HS-5 (cell line): Measurements from ENCODE around the gene RAB3A.
"Not testable (repeated sequence)": the region's sequence is repeated elsewhere in the genome, so short reads cannot be mapped to it uniquely, and the experiment has no call there.

Experiments
- DNase-seq: peaks from one replicate; pipeline ENCODE4 v3.0.0-alpha.2; 2012; ENCODE audit warnings: low read depth

The RAB3A gene

GRCh38 chr19:18167975-18168645, 35.7 kb downstream of the RAB3A start:
- DNase-seq: no peak

DNA sequence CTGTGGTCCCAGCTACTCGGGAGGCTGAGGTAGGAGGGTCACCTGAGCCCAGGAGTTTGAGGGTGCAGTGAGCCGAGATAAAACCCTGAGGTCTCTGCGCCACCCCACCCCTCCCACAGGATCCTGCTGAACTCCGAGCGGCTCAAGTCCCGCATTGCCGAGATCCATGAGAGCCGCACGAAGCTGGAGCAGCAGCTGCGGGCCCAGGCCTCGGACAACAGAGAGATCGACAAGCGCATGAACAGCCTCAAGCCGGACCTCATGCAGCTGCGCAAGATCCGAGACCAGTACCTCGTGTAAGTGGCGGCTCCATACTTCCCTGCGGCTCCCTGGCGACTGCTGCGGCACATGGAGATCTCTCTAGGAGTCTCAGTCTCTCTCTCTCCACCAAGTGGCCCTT, 36.8 kb downstream of the RAB3A start:
- no peak for DNase-seq

- DNase-seq: no peak
Measured at GRCh38 chr19:18165794-18166544, 37.9 kb downstream of the RAB3A start.

- no peak for DNase-seq
Measured at GRCh38 chr19:18164072-18164471, 39.8 kb downstream of the RAB3A start.

GRCh38 chr19:18161636-18162002, 42.2 kb downstream of the RAB3A start:
- DNase-seq: no peak

DNA sequence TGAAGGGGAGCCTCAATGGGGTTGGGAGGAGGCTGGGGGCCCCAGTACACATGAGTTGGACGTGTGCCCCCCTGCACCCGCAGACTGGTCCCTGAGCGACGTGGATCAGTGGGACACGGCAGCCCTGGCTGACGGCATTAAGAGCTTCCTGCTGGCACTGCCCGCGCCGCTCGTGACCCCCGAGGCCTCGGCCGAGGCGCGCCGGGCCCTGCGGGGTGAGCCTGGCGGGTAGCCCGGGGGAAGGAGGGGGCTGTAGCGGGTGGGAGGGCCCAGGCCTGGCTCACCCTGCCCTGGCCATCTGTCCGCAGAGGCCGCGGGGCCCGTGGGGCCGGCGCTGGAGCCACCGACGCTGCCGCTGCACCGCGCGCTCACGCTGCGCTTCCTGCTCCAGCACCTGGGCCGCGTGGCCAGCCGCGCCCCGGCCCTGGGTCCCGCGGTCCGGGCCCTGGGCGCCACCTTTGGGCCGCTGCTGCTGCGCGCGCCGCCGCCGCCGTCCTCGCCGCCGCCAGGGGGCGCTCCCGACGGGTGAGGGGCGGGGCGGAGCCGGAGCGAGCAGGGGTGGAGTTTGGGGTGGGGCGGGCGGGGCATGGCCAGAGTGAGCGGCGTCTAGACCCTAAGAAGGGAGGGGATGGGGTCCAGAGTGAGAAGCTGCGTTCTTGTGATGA, 42.7 kb downstream of the RAB3A start:
- DNase-seq: no peak

- DNase-seq: no peak
Measured at GRCh38 chr19:18160493-18160970, 43.3 kb downstream of the RAB3A start.

- no peak for DNase-seq
Measured at GRCh38 chr19:18159810-18160209, 44.0 kb downstream of the RAB3A start.

GRCh38 chr19:18159059-18159616, 44.7 kb downstream of the RAB3A start:
- not testable (repeated sequence) for DNase-seq

GRCh38 chr19:18158467-18158866, 45.4 kb downstream of the RAB3A start:
- no peak for DNase-seq

DNA sequence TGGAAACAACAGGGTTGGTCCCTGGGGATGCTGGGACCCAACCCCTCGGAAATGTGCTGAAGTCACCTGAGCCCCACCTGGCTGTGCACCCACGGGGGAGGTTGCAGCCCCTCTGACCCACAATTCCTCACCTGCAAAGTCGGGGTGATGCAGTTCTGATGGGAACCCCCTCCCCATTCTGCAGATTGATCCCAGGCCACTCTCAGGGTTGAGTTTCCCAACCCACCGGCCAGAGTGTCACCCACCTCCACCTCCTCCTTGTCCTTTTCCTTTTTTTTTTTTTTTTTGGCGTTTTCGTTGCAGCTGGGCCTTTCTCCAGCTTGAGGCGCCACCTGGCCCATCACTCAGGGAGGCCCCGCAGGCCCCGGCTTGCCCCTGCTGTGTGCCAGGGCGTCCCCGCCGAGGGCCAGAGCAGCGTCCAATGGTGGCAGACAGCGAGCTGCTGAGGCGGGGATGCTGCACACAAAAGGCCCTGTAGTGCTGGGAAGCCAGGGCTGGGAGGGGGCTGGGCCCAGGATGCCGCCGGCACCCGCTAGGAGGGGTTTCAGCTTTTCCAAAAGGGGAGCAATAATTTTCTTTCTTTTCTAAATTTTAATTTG, 46.3 kb downstream of the RAB3A start:
- no peak for DNase-seq

- no peak for DNase-seq
Measured at GRCh38 chr19:18156841-18157464, 46.9 kb downstream of the RAB3A start.

DNA sequence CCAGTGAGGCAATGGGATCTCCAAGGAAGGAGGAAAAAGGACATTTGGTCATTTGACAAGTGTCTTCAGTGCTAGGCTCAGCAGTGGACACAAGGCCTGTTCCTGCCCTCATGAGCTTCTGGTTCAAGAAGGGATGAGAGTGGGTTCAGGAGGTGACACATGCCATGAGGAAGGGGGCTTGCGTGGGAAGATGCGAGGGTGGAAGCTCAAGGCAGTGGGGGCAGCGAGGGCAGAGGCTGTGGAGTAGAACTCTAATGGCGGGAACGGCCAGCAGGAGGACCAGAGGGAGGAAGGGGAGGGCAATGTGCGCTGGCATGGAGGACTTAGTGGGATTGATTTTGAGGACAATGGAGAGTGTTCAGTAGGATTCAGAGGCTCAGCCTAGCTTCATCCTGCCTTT, 47.6 kb downstream of the RAB3A start:
- DNase-seq: no peak

DNA sequence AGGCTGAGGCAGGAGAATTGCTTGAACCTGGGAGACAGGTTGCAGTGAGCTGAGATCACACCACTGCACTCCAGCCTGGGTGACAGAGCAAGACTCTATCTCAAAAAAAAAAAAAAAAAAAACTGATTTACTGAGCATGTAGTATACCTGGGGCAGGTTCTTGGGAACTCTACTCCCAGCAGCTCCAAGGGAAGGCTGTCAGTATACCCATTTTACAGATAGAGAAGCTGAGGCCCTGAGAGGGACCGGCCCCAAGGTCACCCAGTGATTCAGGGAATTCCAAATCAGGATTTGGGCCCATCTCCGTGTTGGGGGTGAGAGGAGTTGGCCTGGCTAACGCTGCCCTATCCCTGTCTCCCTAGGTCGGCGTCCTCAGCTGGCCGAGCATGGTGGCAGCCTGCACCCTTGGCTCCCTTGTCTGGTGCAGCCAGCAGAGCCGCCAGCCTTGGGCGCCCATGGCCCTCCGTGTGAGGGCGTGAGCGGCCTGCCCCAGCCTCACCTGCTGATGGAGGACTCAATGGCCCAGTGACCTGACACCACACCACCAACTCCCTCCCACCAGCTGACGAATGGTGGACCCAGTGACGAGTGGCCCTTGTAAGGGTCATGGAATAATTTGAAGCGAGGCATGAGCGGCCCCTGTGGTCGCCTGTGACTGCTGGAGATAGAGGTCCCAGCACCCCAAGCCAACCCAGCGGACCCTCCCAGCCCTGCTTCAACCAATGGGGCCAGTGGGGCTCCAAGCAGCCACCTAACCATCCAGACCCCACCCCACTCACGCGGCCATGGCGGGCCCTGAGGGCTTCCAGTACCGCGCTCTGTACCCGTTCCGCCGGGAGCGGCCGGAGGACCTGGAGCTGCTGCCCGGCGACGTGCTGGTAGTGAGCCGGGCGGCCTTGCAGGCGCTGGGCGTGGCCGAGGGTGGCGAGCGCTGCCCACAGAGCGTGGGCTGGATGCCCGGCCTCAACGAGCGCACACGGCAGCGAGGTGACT, 48.5 kb downstream of the RAB3A start:
- DNase-seq: no peak

GRCh38 chr19:18153556-18154134, 50.2 kb downstream of the RAB3A start:
- DNase-seq: no peak

- peak; percentile 96 for DNase-seq
Measured at GRCh38 chr19:18152817-18153555, 50.9 kb downstream of the RAB3A start, which contains the start of gene PIK3R2. Gene PIK3R2, plus strand, starts transcription at chr19:18153163. Its CDS starts 2,717 bp downstream, at chr19:18155880.

GRCh38 chr19:18152442-18152816, 51.4 kb downstream of the RAB3A start:
- peak; percentile 96 for DNase-seq

GRCh38 chr19:18150776-18151624, 52.8 kb downstream of the RAB3A start:
- DNase-seq: no peak

- no peak for DNase-seq
Measured at GRCh38 chr19:18149596-18149975, 54.3 kb downstream of the RAB3A start.
